ENCODE measurements around the gene KCNQ1. TPM values are rescaled to one million over a fixed set of nuclear protein-coding genes. Genes with fewer than 3 reads are reported as not detected.

Gene KCNQ1
- total RNA-seq, 1 experiment from 2014 or later, result 2.5 TPM

DNA sequence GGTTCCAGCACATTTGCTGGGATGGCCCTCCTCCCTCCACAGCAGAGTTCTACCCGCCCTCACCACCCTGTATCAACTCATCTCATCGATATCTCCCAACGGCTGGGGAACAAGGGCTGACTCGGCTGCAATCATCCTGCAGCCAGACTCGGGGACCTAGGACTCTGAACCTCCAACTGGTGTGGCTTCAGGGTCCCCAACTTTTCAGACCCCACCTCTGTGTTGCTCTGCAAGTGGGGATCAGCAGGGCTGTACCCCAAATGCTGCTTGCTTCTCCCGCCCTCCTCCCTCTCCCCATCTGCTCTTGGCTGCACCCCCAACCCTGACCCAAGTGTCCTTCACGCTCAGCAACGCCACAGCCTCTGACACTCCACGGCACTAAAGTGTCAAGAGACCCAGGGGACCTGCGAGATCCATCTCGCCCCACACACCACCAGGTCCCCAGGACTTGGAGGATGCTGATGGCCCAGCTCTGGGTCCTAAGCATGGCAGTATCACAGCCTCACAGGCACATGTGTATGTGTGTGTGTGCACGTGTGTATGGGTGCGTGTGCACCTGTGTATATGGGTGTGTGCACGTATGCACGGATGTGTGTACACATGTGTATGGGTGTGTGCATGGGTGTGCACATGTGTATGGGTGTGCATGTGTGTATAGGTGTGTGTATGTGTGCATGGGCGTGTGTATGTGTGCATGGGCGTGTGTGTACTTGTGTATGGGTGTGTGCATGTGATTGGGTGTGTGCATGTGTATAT lies 26.4 kb downstream of the KCNQ1 start:
- TF ChIP-seq, protein P1, sequence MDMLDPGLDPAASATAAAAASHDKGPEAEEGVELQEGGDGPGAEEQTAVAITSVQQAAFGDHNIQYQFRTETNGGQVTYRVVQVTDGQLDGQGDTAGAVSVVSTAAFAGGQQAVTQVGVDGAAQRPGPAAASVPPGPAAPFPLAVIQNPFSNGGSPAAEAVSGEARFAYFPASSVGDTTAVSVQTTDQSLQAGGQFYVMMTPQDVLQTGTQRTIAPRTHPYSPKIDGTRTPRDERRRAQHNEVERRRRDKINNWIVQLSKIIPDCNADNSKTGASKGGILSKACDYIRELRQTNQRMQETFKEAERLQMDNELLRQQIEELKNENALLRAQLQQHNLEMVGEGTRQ (CRISPR knock-in tag; IDR thresholded peaks at IDR 0.05), result no peak
- no peak for TF ChIP-seq TEAD4 (CRISPR knock-in tag; IDR thresholded peaks at IDR 0.05)
- no peak for TF ChIP-seq HMGXB4 (CRISPR knock-in tag; IDR thresholded peaks at IDR 0.05)
- TF ChIP-seq, protein P2, sequence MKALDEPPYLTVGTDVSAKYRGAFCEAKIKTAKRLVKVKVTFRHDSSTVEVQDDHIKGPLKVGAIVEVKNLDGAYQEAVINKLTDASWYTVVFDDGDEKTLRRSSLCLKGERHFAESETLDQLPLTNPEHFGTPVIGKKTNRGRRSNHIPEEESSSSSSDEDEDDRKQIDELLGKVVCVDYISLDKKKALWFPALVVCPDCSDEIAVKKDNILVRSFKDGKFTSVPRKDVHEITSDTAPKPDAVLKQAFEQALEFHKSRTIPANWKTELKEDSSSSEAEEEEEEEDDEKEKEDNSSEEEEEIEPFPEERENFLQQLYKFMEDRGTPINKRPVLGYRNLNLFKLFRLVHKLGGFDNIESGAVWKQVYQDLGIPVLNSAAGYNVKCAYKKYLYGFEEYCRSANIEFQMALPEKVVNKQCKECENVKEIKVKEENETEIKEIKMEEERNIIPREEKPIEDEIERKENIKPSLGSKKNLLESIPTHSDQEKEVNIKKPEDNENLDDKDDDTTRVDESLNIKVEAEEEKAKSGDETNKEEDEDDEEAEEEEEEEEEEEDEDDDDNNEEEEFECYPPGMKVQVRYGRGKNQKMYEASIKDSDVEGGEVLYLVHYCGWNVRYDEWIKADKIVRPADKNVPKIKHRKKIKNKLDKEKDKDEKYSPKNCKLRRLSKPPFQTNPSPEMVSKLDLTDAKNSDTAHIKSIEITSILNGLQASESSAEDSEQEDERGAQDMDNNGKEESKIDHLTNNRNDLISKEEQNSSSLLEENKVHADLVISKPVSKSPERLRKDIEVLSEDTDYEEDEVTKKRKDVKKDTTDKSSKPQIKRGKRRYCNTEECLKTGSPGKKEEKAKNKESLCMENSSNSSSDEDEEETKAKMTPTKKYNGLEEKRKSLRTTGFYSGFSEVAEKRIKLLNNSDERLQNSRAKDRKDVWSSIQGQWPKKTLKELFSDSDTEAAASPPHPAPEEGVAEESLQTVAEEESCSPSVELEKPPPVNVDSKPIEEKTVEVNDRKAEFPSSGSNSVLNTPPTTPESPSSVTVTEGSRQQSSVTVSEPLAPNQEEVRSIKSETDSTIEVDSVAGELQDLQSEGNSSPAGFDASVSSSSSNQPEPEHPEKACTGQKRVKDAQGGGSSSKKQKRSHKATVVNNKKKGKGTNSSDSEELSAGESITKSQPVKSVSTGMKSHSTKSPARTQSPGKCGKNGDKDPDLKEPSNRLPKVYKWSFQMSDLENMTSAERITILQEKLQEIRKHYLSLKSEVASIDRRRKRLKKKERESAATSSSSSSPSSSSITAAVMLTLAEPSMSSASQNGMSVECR (CRISPR knock-in tag; IDR thresholded peaks at IDR 0.05; ENCODE audit: borderline replicate concordance), result no peak
- TF ChIP-seq, protein P3, sequence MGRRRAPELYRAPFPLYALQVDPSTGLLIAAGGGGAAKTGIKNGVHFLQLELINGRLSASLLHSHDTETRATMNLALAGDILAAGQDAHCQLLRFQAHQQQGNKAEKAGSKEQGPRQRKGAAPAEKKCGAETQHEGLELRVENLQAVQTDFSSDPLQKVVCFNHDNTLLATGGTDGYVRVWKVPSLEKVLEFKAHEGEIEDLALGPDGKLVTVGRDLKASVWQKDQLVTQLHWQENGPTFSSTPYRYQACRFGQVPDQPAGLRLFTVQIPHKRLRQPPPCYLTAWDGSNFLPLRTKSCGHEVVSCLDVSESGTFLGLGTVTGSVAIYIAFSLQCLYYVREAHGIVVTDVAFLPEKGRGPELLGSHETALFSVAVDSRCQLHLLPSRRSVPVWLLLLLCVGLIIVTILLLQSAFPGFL (CRISPR knock-in tag; IDR thresholded peaks at IDR 0.05; ENCODE audit: borderline replicate concordance), result no peak
- TF ChIP-seq EMX1 (CRISPR knock-in tag; IDR thresholded peaks at IDR 0.05), result no peak
- TF ChIP-seq ZSCAN18 (CRISPR knock-in tag; IDR thresholded peaks at IDR 0.05), result no peak
- TF ChIP-seq ZNF317 (CRISPR knock-in tag; IDR thresholded peaks at IDR 0.05; ENCODE audit: borderline replicate concordance, low read depth), result no peak
- TF ChIP-seq KAT7 (CRISPR knock-in tag; IDR thresholded peaks at IDR 0.05; ENCODE audit: borderline replicate concordance), result no peak
- no peak for TF ChIP-seq NR2C2 (CRISPR knock-in tag; IDR thresholded peaks at IDR 0.05)
- no peak for TF ChIP-seq NR1H2 (CRISPR knock-in tag; IDR thresholded peaks at IDR 0.05)
- TF ChIP-seq CBFB (CRISPR knock-in tag; IDR thresholded peaks at IDR 0.05; ENCODE audit: low read depth), result no peak
- no peak for TF ChIP-seq SOX15 (CRISPR knock-in tag; IDR thresholded peaks at IDR 0.05)
- no peak for TF ChIP-seq NR3C1 (CRISPR knock-in tag; conservative IDR thresholded peaks at IDR 0.05; ENCODE audit: low read depth)
- no peak for TF ChIP-seq MAX (CRISPR knock-in tag; IDR thresholded peaks at IDR 0.05)
- TF ChIP-seq, protein P4, sequence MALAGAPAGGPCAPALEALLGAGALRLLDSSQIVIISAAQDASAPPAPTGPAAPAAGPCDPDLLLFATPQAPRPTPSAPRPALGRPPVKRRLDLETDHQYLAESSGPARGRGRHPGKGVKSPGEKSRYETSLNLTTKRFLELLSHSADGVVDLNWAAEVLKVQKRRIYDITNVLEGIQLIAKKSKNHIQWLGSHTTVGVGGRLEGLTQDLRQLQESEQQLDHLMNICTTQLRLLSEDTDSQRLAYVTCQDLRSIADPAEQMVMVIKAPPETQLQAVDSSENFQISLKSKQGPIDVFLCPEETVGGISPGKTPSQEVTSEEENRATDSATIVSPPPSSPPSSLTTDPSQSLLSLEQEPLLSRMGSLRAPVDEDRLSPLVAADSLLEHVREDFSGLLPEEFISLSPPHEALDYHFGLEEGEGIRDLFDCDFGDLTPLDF (CRISPR knock-in tag; IDR thresholded peaks at IDR 0.05), result no peak
- TF ChIP-seq FOXP4 (CRISPR knock-in tag; IDR thresholded peaks at IDR 0.05), result no peak
- no peak for TF ChIP-seq ZBTB21 (CRISPR knock-in tag; IDR thresholded peaks at IDR 0.05; ENCODE audit: borderline replicate concordance)
- TF ChIP-seq ZNF232 (CRISPR knock-in tag; IDR thresholded peaks at IDR 0.05), result no peak
- TF ChIP-seq TCF7 (CRISPR knock-in tag; IDR thresholded peaks at IDR 0.05; ENCODE audit: low read depth), result no peak
- Mint-ChIP-seq H3K9me3 (peaks cover 8% of the 10 kb centered on the region), H3K4me3 (no peak overlapping the region), H3K4me1 (no peaks in the 10 kb centered on the region), H3K36me3 (no peaks in the 10 kb centered on the region), H3K27ac (no peak overlapping the region), H3K27me3 (ENCODE audit: low read depth) (peaks cover 69% of the 10 kb centered on the region)
- ATAC-seq, result no peak
- CTCF ChIA-PET, result no interaction called here
- POLR2A ChIA-PET, result no interaction called here
- no peak for DNase-seq (ENCODE audit: low spot score)

Measured in WTC11 (cell line).